GM21447 (cell line): ENCODE results near the gene DCTN2.

Experiments used
- ATAC-seq: cut with Tn5 transposase; IDR thresholded peaks from one replicate; pipeline ENCODE4 v1.9.1; 2021; ENCODE audit not compliant: unreplicated experiment

The DCTN2 gene

GRCh38 chr12:57550641-57551549 lies 3.9 kb upstream of the DCTN2 start:
- no peak for ATAC-seq

GRCh38 chr12:57549909-57550640 lies 3.1 kb upstream of the DCTN2 start, which contains the start of gene KIF5A:
KIF5A (plus strand) TSS chr12:57550044; CDS start chr12:57550272, 228 bp downstream.
- no peak for ATAC-seq

- no peak for ATAC-seq
Observed at GRCh38 chr12:57549203-57549908, 2.4 kb upstream of the DCTN2 start.

GRCh38 chr12:57548488-57548887 lies 1.5 kb upstream of the DCTN2 start:
- ATAC-seq = no peak

- no peak for ATAC-seq
Observed at GRCh38 chr12:57548013-57548315, 972 bp upstream of the DCTN2 start.

GRCh38 chr12:57547288-57548012 lies 458 bp upstream of the DCTN2 start:
- no peak for ATAC-seq

GRCh38 chr12:57545809-57546437 lies 1.1 kb downstream of the DCTN2 start:
- ATAC-seq = no peak

GRCh38 chr12:57543581-57543980 lies 3.4 kb downstream of the DCTN2 start:
- ATAC-seq = no peak

GRCh38 chr12:57541717-57542116 lies 5.3 kb downstream of the DCTN2 start:
- ATAC-seq = no peak

GRCh38 chr12:57541001-57541400 lies 6.0 kb downstream of the DCTN2 start:
- ATAC-seq = no peak

GRCh38 chr12:57539134-57539768 lies 7.7 kb downstream of the DCTN2 start:
- no peak for ATAC-seq

GRCh38 chr12:57536597-57536942 lies 10.4 kb downstream of the DCTN2 start:
- no peak for ATAC-seq

- no peak for ATAC-seq
Observed at GRCh38 chr12:57535764-57536596, 11.0 kb downstream of the DCTN2 start.

- no peak for ATAC-seq
Observed at GRCh38 chr12:57534991-57535543, 11.9 kb downstream of the DCTN2 start.

- no peak for ATAC-seq
Observed at GRCh38 chr12:57534250-57534649, 12.7 kb downstream of the DCTN2 start.

- no peak for ATAC-seq
Observed at GRCh38 chr12:57533108-57533507, 13.9 kb downstream of the DCTN2 start.

GRCh38 chr12:57531836-57532235 lies 15.2 kb downstream of the DCTN2 start:
- no peak for ATAC-seq

- no peak for ATAC-seq
Observed at GRCh38 chr12:57530396-57531142, 16.4 kb downstream of the DCTN2 start.
